Spinal cord (tissue), 10 donors: ENCODE measurements around the gene METTL14. TPM values are rescaled to one million over a fixed set of nuclear protein-coding genes. Genes with fewer than 3 reads are reported as not detected.

Source experiments
- DNase-seq, 6 donors: peaks; one replicate each; pipeline versions ENCODE4 v3.0.0 to v3.0.0-alpha.2; 2013 to 2015; ENCODE audit warnings: low spot score in 6 of 6, low read depth in 4 of 6
- H3K27ac ChIP-seq: one replicate; pipeline ENCODE4 v1.5.1; 2013; ENCODE audit warnings: low read depth, low read length, control low read depth
- H3K27me3 ChIP-seq: one replicate; pipeline ENCODE4 v1.6.1; 2013; ENCODE audit warnings: low read length; ENCODE audit not compliant: control insufficient read depth, insufficient read depth
- H3K36me3 ChIP-seq: one replicate; pipeline ENCODE4 v1.6.1; 2013; ENCODE audit warnings: low read length; ENCODE audit not compliant: control insufficient read depth, insufficient read depth
- H3K4me1 ChIP-seq: one replicate; pipeline ENCODE4 v1.6.1; 2013; ENCODE audit warnings: low read length; ENCODE audit not compliant: control insufficient read depth, insufficient read depth
- H3K4me3 ChIP-seq: one replicate; pipeline ENCODE4 v1.5.1; 2013; ENCODE audit warnings: low read depth, low read length, control low read depth
- H3K9me3 ChIP-seq: one replicate; pipeline ENCODE4 v1.6.1; 2013; ENCODE audit warnings: low read length; ENCODE audit not compliant: control insufficient read depth, insufficient read depth
- WGBS: methylation state at CpG from one replicate; pipeline ENCODE4 v1.1.5; 2013; ENCODE audit warnings: missing lambda C conversion rate; ENCODE audit not compliant: insufficient coverage; 5-methylcytosine and 5-hydroxymethylcytosine counted together
- polyA plus RNA-seq, 2 donors: library from polyadenylated mRNA; unstranded; fragments of 120-200 nt; gene quantifications; one replicate each; pipeline ENCODE4 v1.2.1, GENCODE V29; 2013; ENCODE audit not compliant: insufficient read length in 2 of 2
- total RNA-seq, 2 donors: library from RNA; depleted of rRNA in 1 of 2; stranded (reverse); fragments of 120-200 nt in 1 of 2; fragments of >200 nt in 1 of 2; gene quantifications; one replicate each; pipeline versions ENCODE4 v1.2.3 to v1.2.4, GENCODE V29; 2013 to 2014
- donor health status: healthy.

The METTL14 gene
- total and polyA plus RNA-seq, 4 donors: 15.6 to 40.8 (median 33.0) TPM

DNA sequence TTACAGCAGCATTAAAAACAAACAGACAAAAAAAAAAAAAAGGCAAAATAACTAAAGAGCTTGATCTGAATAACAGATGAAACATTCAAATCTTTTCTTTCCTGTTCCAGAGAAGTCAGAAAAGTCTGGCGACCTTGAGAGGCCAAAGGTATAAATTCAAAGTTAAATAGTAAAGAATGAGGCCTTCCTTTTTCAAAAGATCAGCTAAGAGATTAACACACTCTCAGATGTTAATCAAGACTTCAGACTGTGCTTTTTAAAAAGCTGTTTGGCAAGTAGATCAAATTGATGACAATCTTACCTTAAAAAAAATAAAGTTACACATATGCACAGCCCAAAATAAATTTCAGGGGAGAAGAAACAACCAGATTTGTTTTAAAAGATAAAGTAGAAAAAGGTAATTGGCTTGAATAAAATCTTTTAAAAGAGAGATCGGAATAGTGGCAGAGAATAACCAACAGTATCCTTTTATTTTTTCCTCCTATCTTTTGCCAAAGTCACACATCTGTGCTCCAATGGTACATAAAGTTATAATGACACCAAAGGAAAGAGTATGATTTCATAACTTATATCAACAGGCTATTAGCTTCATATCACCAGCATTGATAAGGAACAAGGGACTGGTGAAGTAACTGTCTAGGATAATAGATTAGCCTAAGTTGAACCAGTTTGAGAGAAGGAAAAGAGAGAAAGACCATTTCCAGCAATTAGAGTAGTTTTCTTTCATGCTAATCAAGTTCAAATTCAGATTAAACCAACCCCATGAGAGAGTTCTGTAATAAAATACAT lies 70.4 kb downstream of the METTL14 start:
- no CpG with 5 or more reads among the region's 2 CpGs for WGBS
- H3K9me3 ChIP-seq: no peaks in the 10 kb centered on the region
- no peaks in the 10 kb centered on the region for H3K4me1 ChIP-seq
- no peak overlapping the region for H3K27ac ChIP-seq
- H3K27me3 ChIP-seq: no peaks in the 10 kb centered on the region
- H3K4me3 ChIP-seq: no peak overlapping the region
- DNase-seq: no peak
- no peaks in the 10 kb centered on the region for H3K36me3 ChIP-seq

DNA sequence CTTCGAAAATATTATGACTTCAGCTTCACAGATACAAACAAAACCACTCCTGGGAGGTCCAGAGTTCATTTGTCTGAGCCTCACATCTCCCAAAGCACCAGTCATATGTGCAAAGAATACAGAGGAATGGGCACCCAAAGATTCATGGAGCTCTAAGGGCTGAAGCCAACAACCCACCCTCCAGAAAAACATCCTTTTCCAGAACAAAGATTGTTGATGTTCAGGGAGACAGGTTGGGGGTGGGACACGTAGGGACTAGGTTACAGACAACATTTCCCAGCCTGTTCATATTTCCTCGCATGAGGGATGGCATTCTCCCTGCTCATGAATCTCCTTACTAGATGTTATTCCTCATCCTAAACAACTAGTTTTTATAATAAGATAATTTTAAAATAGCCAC lies 71.2 kb downstream of the METTL14 start:
- no peaks in the 10 kb centered on the region for H3K4me1 ChIP-seq
- H3K36me3 ChIP-seq: no peaks in the 10 kb centered on the region
- H3K27me3 ChIP-seq: no peaks in the 10 kb centered on the region
- H3K9me3 ChIP-seq: no peaks in the 10 kb centered on the region
- DNase-seq: no peak
- no CpG with 5 or more reads among the region's 3 CpGs for WGBS
- no peak overlapping the region for H3K4me3 ChIP-seq
- H3K27ac ChIP-seq: no peak overlapping the region

DNA sequence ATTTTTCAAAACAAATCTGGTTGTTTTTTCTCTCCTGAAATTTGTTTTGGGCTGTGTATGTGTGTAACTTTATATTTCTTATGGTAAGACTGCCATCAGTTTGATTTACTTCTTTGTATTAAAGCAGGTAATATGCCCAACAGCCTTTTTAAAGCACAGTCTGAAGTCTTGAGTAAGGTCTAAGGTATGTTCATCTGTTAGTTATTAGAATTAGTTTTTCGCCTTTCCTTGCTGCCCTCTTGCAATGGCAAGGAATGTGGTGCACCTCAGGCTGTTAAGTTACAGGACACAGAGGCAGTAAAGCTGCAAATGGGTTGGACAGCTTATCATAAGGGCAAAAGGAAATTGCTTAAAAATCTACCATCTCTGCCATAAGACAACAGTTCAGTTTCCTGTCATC lies 71.8 kb downstream of the METTL14 start:
- H3K9me3 ChIP-seq: no peaks in the 10 kb centered on the region
- no peaks in the 10 kb centered on the region for H3K27me3 ChIP-seq
- H3K4me3 ChIP-seq: no peak overlapping the region
- no peaks in the 10 kb centered on the region for H3K36me3 ChIP-seq
- DNase-seq: no peak
- H3K4me1 ChIP-seq: no peaks in the 10 kb centered on the region
- no CpG with 5 or more reads among the region's 1 CpG for WGBS
- H3K27ac ChIP-seq: no peak overlapping the region

DNA sequence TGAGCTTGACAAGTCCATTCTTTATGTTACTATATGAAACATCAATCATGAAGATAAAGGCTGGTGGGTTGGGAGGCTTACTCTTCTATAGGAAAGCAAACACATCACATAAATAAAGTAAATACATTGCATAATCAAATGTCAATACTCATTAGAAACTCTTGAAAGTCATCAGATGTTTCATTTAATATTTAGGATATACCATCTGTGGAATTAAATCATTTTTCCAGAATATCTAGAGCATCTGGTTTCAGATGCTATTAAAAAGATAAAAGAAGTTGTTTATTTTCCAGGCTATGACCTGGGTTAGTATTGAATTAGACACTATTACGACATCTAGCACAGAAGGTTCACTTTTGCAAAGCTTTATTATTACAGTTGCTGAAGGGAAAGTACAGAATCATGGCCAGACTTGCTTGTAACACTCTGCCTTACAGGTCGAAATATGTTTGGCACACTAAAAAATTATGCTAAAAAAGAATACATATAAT lies 72.6 kb downstream of the METTL14 start:
- Histone ChIP-seq H3K27me3 (no peaks in the 10 kb centered on the region), H3K4me3 (no peak overlapping the region), H3K36me3 (no peaks in the 10 kb centered on the region), H3K4me1 (no peaks in the 10 kb centered on the region), H3K27ac (no peak overlapping the region), H3K9me3 (no peaks in the 10 kb centered on the region)
- WGBS: no CpG with 5 or more reads among the region's 2 CpGs
- DNase-seq: no peak

DNA sequence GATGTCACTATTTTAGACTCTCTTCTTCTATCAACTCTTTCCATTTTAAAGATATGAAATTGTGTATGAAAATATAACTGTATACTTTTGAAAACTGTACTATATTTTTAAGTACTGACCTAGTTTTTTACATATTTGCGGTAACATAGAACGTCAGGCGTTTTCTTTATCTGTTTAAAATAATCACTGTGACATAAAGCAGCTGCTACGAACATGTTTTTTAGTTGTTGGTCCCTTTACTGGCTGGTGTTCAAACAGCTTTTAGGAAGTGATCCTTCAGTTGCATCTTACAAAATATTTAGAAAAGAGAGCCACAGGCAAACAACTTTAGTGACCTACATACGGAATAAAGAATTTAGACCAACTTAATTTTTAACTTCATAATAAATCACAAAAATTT lies 73.1 kb downstream of the METTL14 start:
- no CpG with 5 or more reads among the region's 5 CpGs for WGBS
- no peak for DNase-seq
- Histone ChIP-seq H3K4me1 (no peaks in the 10 kb centered on the region), H3K4me3 (no peak overlapping the region), H3K27ac (no peak overlapping the region), H3K27me3 (no peaks in the 10 kb centered on the region), H3K9me3 (no peaks in the 10 kb centered on the region), H3K36me3 (no peaks in the 10 kb centered on the region)

DNA sequence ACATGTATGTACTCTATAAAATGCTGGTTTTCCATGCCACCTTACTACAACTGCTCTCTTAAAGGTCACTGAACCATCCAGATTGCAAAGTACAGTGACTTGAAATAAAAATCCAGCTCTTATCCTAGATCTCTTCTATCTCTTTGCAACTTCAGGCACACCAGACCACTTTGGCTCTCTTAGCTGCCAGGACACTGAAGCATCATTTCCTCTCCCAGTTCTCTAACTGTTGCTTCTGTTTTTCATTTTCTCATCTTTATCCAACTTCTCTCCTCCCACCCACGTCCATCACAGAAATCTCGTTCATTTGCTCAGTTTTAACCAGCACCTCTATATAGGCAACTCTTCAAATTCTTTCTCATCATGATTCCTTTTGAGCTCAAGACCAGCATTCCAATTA lies 74.3 kb downstream of the METTL14 start:
- Histone ChIP-seq H3K27ac (no peak overlapping the region), H3K4me3 (no peak overlapping the region), H3K4me1 (no peaks in the 10 kb centered on the region), H3K9me3 (no peaks in the 10 kb centered on the region), H3K27me3 (no peaks in the 10 kb centered on the region), H3K36me3 (no peaks in the 10 kb centered on the region)
- 85% methylated on average over 2 of the region's 2 CpGs for WGBS
- no peak for DNase-seq

DNA sequence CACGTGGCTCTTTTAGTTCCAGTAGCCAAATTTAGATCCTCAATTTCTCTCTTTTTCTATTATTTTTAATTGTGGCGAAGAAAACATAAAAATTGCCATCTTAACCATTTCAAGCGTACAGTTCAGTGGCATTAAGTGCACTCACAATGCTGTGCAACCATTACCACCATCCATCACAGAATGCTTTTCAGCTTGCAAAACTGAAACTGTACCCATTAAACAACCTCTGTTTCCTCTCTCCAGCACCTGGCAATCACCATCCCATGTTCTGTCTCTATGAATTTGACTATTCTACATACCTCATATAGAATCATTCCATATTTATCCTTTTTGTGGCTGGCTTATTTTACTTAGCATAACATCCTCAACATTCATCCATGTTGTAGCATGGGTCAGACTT lies 74.9 kb downstream of the METTL14 start:
- Histone ChIP-seq H3K36me3 (no peaks in the 10 kb centered on the region), H3K9me3 (no peaks in the 10 kb centered on the region), H3K4me1 (no peaks in the 10 kb centered on the region), H3K27ac (no peak overlapping the region), H3K4me3 (no peak overlapping the region), H3K27me3 (no peaks in the 10 kb centered on the region)
- DNase-seq: no peak
- 86% methylated on average over 3 of the region's 3 CpGs for WGBS

DNA sequence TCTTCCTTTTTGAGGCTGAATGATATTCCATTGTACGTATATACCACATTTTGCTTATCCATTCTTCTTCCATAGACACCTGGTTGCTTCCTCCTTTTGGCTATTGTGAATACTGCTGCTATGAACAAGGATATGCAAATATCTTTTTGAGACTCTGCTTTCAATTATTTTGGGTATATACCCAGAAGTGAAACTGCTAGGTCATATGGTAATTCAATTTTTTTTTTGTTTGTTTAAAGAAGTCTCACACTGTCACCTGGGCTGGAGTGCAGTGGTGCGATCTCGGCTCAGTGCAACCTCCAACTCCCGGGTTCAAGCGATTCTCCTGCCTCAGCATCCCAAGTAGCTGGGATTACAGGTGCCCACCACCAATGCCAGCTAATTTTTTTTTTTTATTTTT lies 75.3 kb downstream of the METTL14 start:
- H3K4me3 ChIP-seq: no peak overlapping the region
- no peaks in the 10 kb centered on the region for H3K27me3 ChIP-seq
- WGBS: 100% methylated on average over 4 of the region's 5 CpGs
- no peaks in the 10 kb centered on the region for H3K4me1 ChIP-seq
- no peaks in the 10 kb centered on the region for H3K9me3 ChIP-seq
- no peak overlapping the region for H3K27ac ChIP-seq
- DNase-seq: no peak
- no peaks in the 10 kb centered on the region for H3K36me3 ChIP-seq

DNA sequence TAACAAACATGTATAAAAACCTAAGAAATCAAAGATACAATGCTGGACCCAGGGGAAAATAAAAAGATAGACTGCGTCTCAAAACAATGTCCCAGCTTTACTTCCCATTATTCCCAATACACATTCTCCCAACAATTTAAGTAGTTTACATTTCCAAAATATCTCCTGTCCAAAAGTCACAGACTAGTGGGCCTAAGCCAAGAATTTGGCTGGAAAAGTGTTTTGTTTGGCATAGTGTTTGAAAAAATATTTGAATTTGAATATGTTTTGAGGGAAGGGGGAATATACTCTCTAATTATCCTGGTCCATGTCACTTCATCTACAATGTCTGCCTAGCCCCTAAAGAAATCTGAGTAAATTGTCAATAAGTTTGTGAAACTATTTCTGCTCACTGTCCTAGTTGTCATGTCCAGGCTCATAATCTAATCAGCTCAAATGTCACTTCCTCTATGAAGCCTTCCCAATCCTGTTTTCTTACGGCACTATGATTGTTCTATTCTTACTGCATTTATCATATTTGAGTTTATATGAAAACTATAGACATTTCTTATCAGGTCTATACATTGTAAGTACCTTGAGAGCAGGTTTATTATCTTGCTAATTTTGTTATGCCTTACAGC lies 76.3 kb downstream of the METTL14 start:
- Histone ChIP-seq H3K4me1 (no peaks in the 10 kb centered on the region), H3K27me3 (no peaks in the 10 kb centered on the region), H3K27ac (no peak overlapping the region), H3K9me3 (no peaks in the 10 kb centered on the region), H3K4me3 (no peak overlapping the region), H3K36me3 (no peaks in the 10 kb centered on the region)
- no CpG with 5 or more reads among the region's 2 CpGs for WGBS
- DNase-seq: no peak

DNA sequence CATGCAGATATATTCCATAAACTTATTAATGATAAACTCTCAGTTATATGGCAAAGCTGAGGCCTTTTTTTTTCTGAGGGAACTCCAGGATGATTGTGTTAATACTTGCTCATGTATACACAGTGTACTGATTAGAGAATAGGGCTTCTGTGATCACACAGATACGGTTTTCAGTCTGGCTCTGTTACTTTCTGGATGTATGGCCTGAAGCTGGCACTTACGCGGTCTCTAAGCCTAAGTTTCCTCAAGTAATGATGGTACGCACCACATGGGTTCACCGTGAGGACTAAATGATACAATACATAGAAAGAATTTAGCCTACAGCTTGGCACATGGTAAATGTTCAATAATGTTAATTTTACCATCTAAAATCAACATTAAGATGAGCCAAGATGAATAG lies 77.0 kb downstream of the METTL14 start:
- H3K27ac ChIP-seq: peak overlapping the region; percentile 50
- H3K4me1 ChIP-seq: no peaks in the 10 kb centered on the region
- WGBS: 63% methylated on average over 1 of the region's 5 CpGs

More for the DNA sequence above, 77.0 kb downstream of the METTL14 start:
- peak in 2 of 6 donors; percentile 21 to 30 for DNase-seq
- Histone ChIP-seq H3K9me3 (no peaks in the 10 kb centered on the region), H3K4me3 (no peak overlapping the region), H3K36me3 (no peaks in the 10 kb centered on the region), H3K27me3 (no peaks in the 10 kb centered on the region)
